Liver (tissue), 3 donors: ENCODE results near the gene MMEL1.

Source experiments
- FOXA1 ChIP-seq: IDR thresholded peaks from 2 replicates; pipeline ENCODE4 v1.6.1; 2016; ENCODE audit warnings: antibody characterized with exemption
- GABPA ChIP-seq, 2 donors: IDR thresholded peaks in 1 of 2; conservative IDR thresholded peaks in 1 of 2; 2 replicates each; pipeline ENCODE4 v1.6.1; 2016; ENCODE audit warnings: antibody characterized with exemption in 2 of 2, mild to moderate bottlenecking in 1 of 2, moderate library complexity in 1 of 2
- HNF4G ChIP-seq: IDR thresholded peaks from 2 replicates; pipeline ENCODE4 v1.6.1; 2016; ENCODE audit warnings: antibody characterized with exemption
- NR2F2 ChIP-seq: IDR thresholded peaks from 2 replicates; pipeline ENCODE4 v1.6.1; 2016; ENCODE audit warnings: antibody characterized with exemption
- RAD21 ChIP-seq, 2 donors: IDR thresholded peaks; 2 replicates each; pipeline ENCODE4 v1.6.1; 2016; ENCODE audit warnings: antibody characterized with exemption in 2 of 2, mild to moderate bottlenecking in 2 of 2
- SP1 ChIP-seq: IDR thresholded peaks from 2 replicates; pipeline ENCODE4 v1.6.1; 2018; ENCODE audit warnings: antibody characterized with exemption, mild to moderate bottlenecking
- TAF1 ChIP-seq: conservative IDR thresholded peaks from 2 replicates; pipeline ENCODE4 v1.6.1; 2016; ENCODE audit warnings: antibody characterized with exemption, mild to moderate bottlenecking
- TF ChIP-seq, protein P1 (sequence below): fragments of 150-350 bp; IDR thresholded peaks from 2 replicates; pipeline ENCODE4 v1.5.1; 2017; ENCODE audit warnings: improper control_type of control experiment, low read depth, low read length; ENCODE audit not compliant: missing input control
- TF ChIP-seq, protein P2 (sequence below): IDR thresholded peaks from 2 replicates; pipeline ENCODE4 v1.6.1; 2016; ENCODE audit warnings: antibody characterized with exemption, mild to moderate bottlenecking
- donor health status: healthy.
- donor health status: healthy.

DNA sequence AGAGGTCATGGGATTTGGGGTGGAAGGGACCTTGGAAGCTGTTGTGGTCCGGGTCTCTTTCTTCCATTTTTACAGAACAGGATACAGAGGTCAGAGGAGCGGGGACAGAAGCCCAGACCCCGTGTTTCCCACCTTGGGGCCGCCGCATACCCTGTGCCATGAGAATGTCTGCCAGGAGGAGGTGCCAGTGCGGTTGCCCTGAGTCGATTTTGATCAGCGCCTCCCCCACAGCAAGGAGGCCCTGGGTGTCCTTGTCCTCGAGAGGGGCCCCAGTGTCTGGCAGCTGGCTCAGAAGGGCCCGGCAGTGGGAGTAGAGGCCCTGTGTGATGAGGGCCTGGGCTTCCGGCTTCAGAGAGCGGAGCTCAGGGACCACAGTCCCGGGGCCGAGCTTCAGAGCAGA is 12.3 kb upstream of the MMEL1 start:
- TF ChIP-seq, protein P1, sequence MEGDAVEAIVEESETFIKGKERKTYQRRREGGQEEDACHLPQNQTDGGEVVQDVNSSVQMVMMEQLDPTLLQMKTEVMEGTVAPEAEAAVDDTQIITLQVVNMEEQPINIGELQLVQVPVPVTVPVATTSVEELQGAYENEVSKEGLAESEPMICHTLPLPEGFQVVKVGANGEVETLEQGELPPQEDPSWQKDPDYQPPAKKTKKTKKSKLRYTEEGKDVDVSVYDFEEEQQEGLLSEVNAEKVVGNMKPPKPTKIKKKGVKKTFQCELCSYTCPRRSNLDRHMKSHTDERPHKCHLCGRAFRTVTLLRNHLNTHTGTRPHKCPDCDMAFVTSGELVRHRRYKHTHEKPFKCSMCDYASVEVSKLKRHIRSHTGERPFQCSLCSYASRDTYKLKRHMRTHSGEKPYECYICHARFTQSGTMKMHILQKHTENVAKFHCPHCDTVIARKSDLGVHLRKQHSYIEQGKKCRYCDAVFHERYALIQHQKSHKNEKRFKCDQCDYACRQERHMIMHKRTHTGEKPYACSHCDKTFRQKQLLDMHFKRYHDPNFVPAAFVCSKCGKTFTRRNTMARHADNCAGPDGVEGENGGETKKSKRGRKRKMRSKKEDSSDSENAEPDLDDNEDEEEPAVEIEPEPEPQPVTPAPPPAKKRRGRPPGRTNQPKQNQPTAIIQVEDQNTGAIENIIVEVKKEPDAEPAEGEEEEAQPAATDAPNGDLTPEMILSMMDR = no peak
- TF ChIP-seq SP1 (no peak), NR2F2 (no peak), HNF4G (no peak), GABPA (IDR thresholded peaks at IDR 0.05 in 1 of 2, conservative IDR thresholded peaks at IDR 0.05 in 1 of 2) (no peak), RAD21 (IDR thresholded peaks at IDR 0.05) (no peak), TAF1 (no peak), FOXA1 (no peak)
- TF ChIP-seq, protein P2, sequence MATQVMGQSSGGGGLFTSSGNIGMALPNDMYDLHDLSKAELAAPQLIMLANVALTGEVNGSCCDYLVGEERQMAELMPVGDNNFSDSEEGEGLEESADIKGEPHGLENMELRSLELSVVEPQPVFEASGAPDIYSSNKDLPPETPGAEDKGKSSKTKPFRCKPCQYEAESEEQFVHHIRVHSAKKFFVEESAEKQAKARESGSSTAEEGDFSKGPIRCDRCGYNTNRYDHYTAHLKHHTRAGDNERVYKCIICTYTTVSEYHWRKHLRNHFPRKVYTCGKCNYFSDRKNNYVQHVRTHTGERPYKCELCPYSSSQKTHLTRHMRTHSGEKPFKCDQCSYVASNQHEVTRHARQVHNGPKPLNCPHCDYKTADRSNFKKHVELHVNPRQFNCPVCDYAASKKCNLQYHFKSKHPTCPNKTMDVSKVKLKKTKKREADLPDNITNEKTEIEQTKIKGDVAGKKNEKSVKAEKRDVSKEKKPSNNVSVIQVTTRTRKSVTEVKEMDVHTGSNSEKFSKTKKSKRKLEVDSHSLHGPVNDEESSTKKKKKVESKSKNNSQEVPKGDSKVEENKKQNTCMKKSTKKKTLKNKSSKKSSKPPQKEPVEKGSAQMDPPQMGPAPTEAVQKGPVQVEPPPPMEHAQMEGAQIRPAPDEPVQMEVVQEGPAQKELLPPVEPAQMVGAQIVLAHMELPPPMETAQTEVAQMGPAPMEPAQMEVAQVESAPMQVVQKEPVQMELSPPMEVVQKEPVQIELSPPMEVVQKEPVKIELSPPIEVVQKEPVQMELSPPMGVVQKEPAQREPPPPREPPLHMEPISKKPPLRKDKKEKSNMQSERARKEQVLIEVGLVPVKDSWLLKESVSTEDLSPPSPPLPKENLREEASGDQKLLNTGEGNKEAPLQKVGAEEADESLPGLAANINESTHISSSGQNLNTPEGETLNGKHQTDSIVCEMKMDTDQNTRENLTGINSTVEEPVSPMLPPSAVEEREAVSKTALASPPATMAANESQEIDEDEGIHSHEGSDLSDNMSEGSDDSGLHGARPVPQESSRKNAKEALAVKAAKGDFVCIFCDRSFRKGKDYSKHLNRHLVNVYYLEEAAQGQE = no peak
